ENCODE data around the gene METTL8. TPM values are rescaled to one million over a fixed set of nuclear protein-coding genes. Genes with fewer than 3 reads are reported as not detected.

Gene METTL8
- total RNA-seq, 1 experiment from 2014 or later = 27.7 TPM

DNA sequence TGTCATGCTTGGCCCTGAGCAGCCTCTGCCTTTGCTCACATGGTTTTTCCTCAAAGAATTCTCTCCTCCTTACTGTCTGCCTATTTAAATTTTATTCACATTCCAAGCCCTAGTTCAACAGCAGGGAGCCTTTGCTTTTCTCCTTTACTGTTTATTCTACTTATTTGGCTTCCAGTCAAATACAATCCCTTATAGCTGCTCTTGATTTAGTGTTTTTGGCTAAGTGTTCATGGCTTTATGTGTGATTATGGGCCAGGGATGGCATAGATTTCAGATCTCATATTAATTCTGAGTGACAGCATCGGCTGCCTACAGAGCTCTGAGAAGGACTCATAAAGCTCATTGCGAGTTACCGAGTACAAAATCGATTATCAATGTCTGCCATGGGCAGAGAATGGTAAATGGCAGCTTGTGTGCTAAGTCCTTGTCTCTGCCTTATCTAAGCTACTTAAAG lies 106.7 kb downstream of the METTL8 start:
- no peaks in the 10 kb centered on the region for H3K9me3 ChIP-seq (ENCODE audit: control insufficient read depth, insufficient read depth, low read depth, low read length)
- no peaks in the 10 kb centered on the region for H3K27me3 ChIP-seq (ENCODE audit: control insufficient read depth, insufficient read depth, low read length)
- H3K36me3 ChIP-seq (ENCODE audit: control insufficient read depth, insufficient read depth, low read length) = no peaks in the 10 kb centered on the region
- H3K4me1 ChIP-seq (ENCODE audit: control insufficient read depth, insufficient read depth, low read length) = no peaks in the 10 kb centered on the region
- intact Hi-C loops (cut with micrococcal nuclease; ENCODE audit: unreplicated experiment) (no loop called here), in situ Hi-C loops (cut with HindIII; ENCODE audit: low pct_unique_long_range_greater_than_20kb, low sequenced_read_pairs) (no loop called here)
- ATAC-seq (no peak), DNase-seq (ENCODE audit: low read depth, low spot score) (no peak)
- no TSS peak for BruUV-seq (replicated peaks)
- ChIA-PET POLR2A (interaction anchor here (0.6 kb wide), 1 partner anchor 164 kb away, joined by 6 read pairs; no protein-coding TSS in a partner anchor), CTCF (no interaction called here)
- no peak overlapping the region for H3K4me3 ChIP-seq (ENCODE audit: low read depth in 2 of 2, low read length in 2 of 2)
- no peak overlapping the region for H3K27ac ChIP-seq (ENCODE audit: low read length)
- peak; percentile 70; the same call in 1 of the 2 replicates for TF ChIP-seq TCF7L2 (IDR thresholded peaks at IDR 0.05; ENCODE audit: low read depth, low read length)
- no peak for TF ChIP-seq SIN3A (IDR thresholded peaks at IDR 0.05; ENCODE audit: borderline replicate concordance, insufficient read depth, low read depth, low read length)

DNA sequence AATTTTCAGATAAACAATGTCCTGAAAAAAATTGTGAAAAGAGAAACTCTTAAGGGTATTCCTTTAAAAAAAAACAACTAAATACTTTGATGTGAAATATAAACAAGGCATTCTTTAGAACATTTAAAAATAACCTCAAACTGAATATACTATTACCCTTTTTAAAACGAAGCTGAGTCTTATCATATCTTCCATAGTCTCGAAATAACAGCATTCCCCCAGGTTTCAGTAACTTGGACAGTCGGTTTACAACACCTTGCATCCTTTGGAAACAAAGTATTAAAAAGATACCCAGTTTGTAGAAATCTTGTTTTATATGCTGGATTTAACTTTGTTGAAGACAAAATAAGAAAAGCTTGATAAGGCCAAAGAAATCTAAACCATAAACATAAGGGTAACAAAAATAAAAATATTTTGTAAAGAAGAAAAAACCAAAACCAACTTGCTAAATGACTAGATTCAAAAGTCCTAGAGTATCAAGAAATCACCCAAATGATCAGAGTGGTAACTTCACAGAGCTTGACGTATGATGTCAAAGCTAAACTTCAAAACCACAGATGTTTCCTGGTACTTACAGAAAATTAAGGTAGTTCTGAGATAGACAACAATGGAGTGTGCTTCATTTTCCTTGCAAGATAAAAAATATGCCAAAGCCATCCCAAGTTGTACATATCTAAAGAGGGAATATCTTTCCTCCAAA lies 107.8 kb downstream of the METTL8 start:
- H3K4me3 ChIP-seq (ENCODE audit: low read depth in 2 of 2, low read length in 2 of 2) = no peak overlapping the region
- no peaks in the 10 kb centered on the region for H3K9me3 ChIP-seq (ENCODE audit: control insufficient read depth, insufficient read depth, low read depth, low read length)
- CTCF ChIA-PET = no interaction called here
- POLR2A ChIA-PET = interaction anchor here (0.6 kb wide), 3 partner anchors 69 to 174 kb away, joined by 3 to 15 read pairs (median 3); no protein-coding TSS in a partner anchor
- intact Hi-C loops (cut with micrococcal nuclease; ENCODE audit: unreplicated experiment) = no loop called here
- ATAC-seq (no peak), DNase-seq (ENCODE audit: low read depth, low spot score) (no peak)
- H3K27me3 ChIP-seq (ENCODE audit: control insufficient read depth, insufficient read depth, low read length) = no peaks in the 10 kb centered on the region
- H3K4me1 ChIP-seq (ENCODE audit: control insufficient read depth, insufficient read depth, low read length) = no peaks in the 10 kb centered on the region
- in situ Hi-C loops (cut with HindIII; ENCODE audit: low pct_unique_long_range_greater_than_20kb, low sequenced_read_pairs) = no loop called here
- BruUV-seq (replicated peaks) = no TSS peak
- H3K36me3 ChIP-seq (ENCODE audit: control insufficient read depth, insufficient read depth, low read length) = no peaks in the 10 kb centered on the region
- TF ChIP-seq TCF7L2 (IDR thresholded peaks at IDR 0.05; ENCODE audit: low read depth, low read length) = no peak
- TF ChIP-seq, protein P1, sequence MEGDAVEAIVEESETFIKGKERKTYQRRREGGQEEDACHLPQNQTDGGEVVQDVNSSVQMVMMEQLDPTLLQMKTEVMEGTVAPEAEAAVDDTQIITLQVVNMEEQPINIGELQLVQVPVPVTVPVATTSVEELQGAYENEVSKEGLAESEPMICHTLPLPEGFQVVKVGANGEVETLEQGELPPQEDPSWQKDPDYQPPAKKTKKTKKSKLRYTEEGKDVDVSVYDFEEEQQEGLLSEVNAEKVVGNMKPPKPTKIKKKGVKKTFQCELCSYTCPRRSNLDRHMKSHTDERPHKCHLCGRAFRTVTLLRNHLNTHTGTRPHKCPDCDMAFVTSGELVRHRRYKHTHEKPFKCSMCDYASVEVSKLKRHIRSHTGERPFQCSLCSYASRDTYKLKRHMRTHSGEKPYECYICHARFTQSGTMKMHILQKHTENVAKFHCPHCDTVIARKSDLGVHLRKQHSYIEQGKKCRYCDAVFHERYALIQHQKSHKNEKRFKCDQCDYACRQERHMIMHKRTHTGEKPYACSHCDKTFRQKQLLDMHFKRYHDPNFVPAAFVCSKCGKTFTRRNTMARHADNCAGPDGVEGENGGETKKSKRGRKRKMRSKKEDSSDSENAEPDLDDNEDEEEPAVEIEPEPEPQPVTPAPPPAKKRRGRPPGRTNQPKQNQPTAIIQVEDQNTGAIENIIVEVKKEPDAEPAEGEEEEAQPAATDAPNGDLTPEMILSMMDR (IDR thresholded peaks at IDR 0.05) = no peak
- no peak for TF ChIP-seq POLR2AphosphoS5 (IDR thresholded peaks at IDR 0.05; ENCODE audit: low read depth, low read length)
- no peak for TF ChIP-seq SIN3A (IDR thresholded peaks at IDR 0.05; ENCODE audit: borderline replicate concordance, insufficient read depth, low read depth, low read length)
- TF ChIP-seq REST (IDR thresholded peaks at IDR 0.05; ENCODE audit: insufficient read depth in 1 of 2, low read depth in 2 of 2, low read length in 1 of 2) = no peak
- no peak overlapping the region for H3K27ac ChIP-seq (ENCODE audit: low read length)

GRCh38 chr2:171323971-171324528 lies 109.7 kb downstream of the METTL8 start:
- intact Hi-C loops (cut with micrococcal nuclease; ENCODE audit: unreplicated experiment) (no loop called here), in situ Hi-C loops (cut with HindIII; ENCODE audit: low pct_unique_long_range_greater_than_20kb, low sequenced_read_pairs) (no loop called here)
- no peaks in the 10 kb centered on the region for H3K9me3 ChIP-seq (ENCODE audit: control insufficient read depth, insufficient read depth, low read depth, low read length)
- TF ChIP-seq, protein P1 (IDR thresholded peaks at IDR 0.05) = no peak
- TF ChIP-seq POLR2AphosphoS5 (IDR thresholded peaks at IDR 0.05; ENCODE audit: low read depth, low read length) (no peak), SIN3A (IDR thresholded peaks at IDR 0.05; ENCODE audit: borderline replicate concordance, insufficient read depth, low read depth, low read length) (no peak), REST (IDR thresholded peaks at IDR 0.05; ENCODE audit: insufficient read depth in 1 of 2, low read depth in 2 of 2, low read length in 1 of 2) (no peak), TCF7L2 (IDR thresholded peaks at IDR 0.05; ENCODE audit: low read depth, low read length) (no peak)
- DNase-seq (ENCODE audit: low read depth, low spot score) = no peak
- BruUV-seq (replicated peaks) = no TSS peak
- no peak overlapping the region for H3K4me3 ChIP-seq (ENCODE audit: low read depth in 2 of 2, low read length in 2 of 2)
- no peaks in the 10 kb centered on the region for H3K36me3 ChIP-seq (ENCODE audit: control insufficient read depth, insufficient read depth, low read length)
- ATAC-seq = no peak
- H3K4me1 ChIP-seq (ENCODE audit: control insufficient read depth, insufficient read depth, low read length) = no peaks in the 10 kb centered on the region
- ChIA-PET CTCF (no interaction called here), POLR2A (no interaction called here)
- no peaks in the 10 kb centered on the region for H3K27me3 ChIP-seq (ENCODE audit: control insufficient read depth, insufficient read depth, low read length)
- no peak overlapping the region for H3K27ac ChIP-seq (ENCODE audit: low read length)
